SK-N-SH treated with all-trans-retinoic acid at 6 μM for 48 hours (cell line): ENCODE results near the gene CRNN.
A peak's percentile ranks its signal among the peaks of the same experiment; 100 is the strongest.

Experiments
- ATAC-seq: fragments of 200-7000 bp; cut with Tn5 transposase; 3 replicates; pipeline ENCODE4 v1.9.1; 2020; ENCODE audit warnings: mild to moderate bottlenecking, moderate library complexity
- ARNTL ChIP-seq: fragments of 450-650 bp; formaldehyde crosslinking; IDR thresholded peaks from 2 replicates; pipeline ENCODE4 v1.5.0; 2020; ENCODE audit warnings: low read depth, mild to moderate bottlenecking, moderate library complexity, borderline replicate concordance
- BACH2 ChIP-seq: fragments of 250-450 bp; sonication (Bioruptor Pico); IDR thresholded peaks from 2 replicates; pipeline ENCODE4 v1.9.0; 2021; ENCODE audit warnings: mild to moderate bottlenecking, borderline replicate concordance
- CREB5 ChIP-seq: fragments of 250-450 bp; sonication (Bioruptor Pico); IDR thresholded peaks from 2 replicates; pipeline ENCODE4 v1.5.1; 2020; ENCODE audit warnings: low read depth, mild to moderate bottlenecking, moderate library complexity
- CSRNP3 ChIP-seq: fragments of 250-450 bp; sonication (Bioruptor Pico); IDR thresholded peaks from 2 replicates; pipeline ENCODE4 v1.5.1; 2021; ENCODE audit warnings: mild to moderate bottlenecking, moderate library complexity
- ESRRG ChIP-seq: fragments of 250-450 bp; sonication (Bioruptor Pico); IDR thresholded peaks from 2 replicates; pipeline ENCODE4 v1.6.1; 2021; ENCODE audit warnings: mild to moderate bottlenecking
- GLIS3 ChIP-seq: fragments of 250-450 bp; sonication (Bioruptor Pico); IDR thresholded peaks from 2 replicates; pipeline ENCODE4 v1.5.0; 2020; ENCODE audit warnings: mild to moderate bottlenecking, moderate library complexity
- ISL1 ChIP-seq: fragments of 250-450 bp; sonication (Bioruptor Pico); IDR thresholded peaks from 2 replicates; pipeline ENCODE4 v2.1.2; 2022; ENCODE audit warnings: mild to moderate bottlenecking, moderate library complexity
- PATZ1 ChIP-seq: fragments of 250-450 bp; sonication (Bioruptor Pico); IDR thresholded peaks from 2 replicates; pipeline ENCODE4 v1.8.0; 2020; ENCODE audit warnings: mild to moderate bottlenecking, moderate library complexity, borderline replicate concordance
- POU6F1 ChIP-seq: fragments of 250-450 bp; sonication (Bioruptor Pico); IDR thresholded peaks from 2 replicates; pipeline ENCODE4 v1.8.0; 2021; ENCODE audit warnings: low read depth, mild to moderate bottlenecking, moderate library complexity, borderline replicate concordance
- SNAI2 ChIP-seq: fragments of 250-450 bp; sonication (Bioruptor Pico); IDR thresholded peaks from 2 replicates; pipeline ENCODE4 v1.5.0; 2020; ENCODE audit warnings: mild to moderate bottlenecking, moderate library complexity
- TCF4 ChIP-seq: fragments of 250-450 bp; sonication (Bioruptor Pico); IDR thresholded peaks from 2 replicates; pipeline ENCODE4 v1.8.0; 2021; ENCODE audit warnings: mild to moderate bottlenecking, moderate library complexity, borderline replicate concordance
- TOX ChIP-seq: fragments of 250-450 bp; sonication (Bioruptor Pico); IDR thresholded peaks from 2 replicates; pipeline ENCODE4 v1.8.0; 2021; ENCODE audit warnings: mild to moderate bottlenecking, moderate library complexity, borderline replicate concordance
- TSHZ2 ChIP-seq: fragments of 250-450 bp; sonication (Bioruptor Pico); IDR thresholded peaks from 2 replicates; pipeline ENCODE4 v1.5.0; 2020; ENCODE audit warnings: mild to moderate bottlenecking, moderate library complexity
- ZC3H10 ChIP-seq: fragments of 250-450 bp; sonication (Bioruptor Pico); IDR thresholded peaks from 2 replicates; pipeline ENCODE4 v1.5.1; 2021; ENCODE audit warnings: mild to moderate bottlenecking, moderate library complexity
- ZFP3 ChIP-seq: fragments of 250-450 bp; sonication (Bioruptor Pico); IDR thresholded peaks from 2 replicates; pipeline ENCODE4 v1.5.0; 2020; ENCODE audit warnings: mild to moderate bottlenecking, moderate library complexity
- ZFP30 ChIP-seq: fragments of 450-650 bp; formaldehyde crosslinking; IDR thresholded peaks from 2 replicates; pipeline ENCODE4 v1.5.0; 2022; ENCODE audit warnings: mild to moderate bottlenecking, moderate library complexity
- ZNF565 ChIP-seq: fragments of 450-650 bp; formaldehyde crosslinking; conservative IDR thresholded peaks from 2 replicates; pipeline ENCODE4 v1.5.0; 2020; ENCODE audit warnings: low read depth, mild to moderate bottlenecking, moderate library complexity
- ZNF8 ChIP-seq: fragments of 450-650 bp; formaldehyde crosslinking; IDR thresholded peaks from 2 replicates; pipeline ENCODE4 v1.5.0; 2020; ENCODE audit warnings: mild to moderate bottlenecking, moderate library complexity

Gene CRNN

GRCh38 chr1:152398812-152399698 lies 15.0 kb downstream of the CRNN start:
- TF ChIP-seq BACH2 (CRISPR knock-in tag) (no peak), ARNTL (CRISPR knock-in tag) (no peak), GLIS3 (CRISPR knock-in tag) (no peak), ZNF565 (no peak), ZFP30 (CRISPR knock-in tag) (no peak), POU6F1 (CRISPR knock-in tag) (no peak), ESRRG (CRISPR knock-in tag) (no peak), CSRNP3 (CRISPR knock-in tag) (no peak), ZC3H10 (CRISPR knock-in tag) (no peak), SNAI2 (CRISPR knock-in tag) (no peak), ZNF8 (no peak), PATZ1 (CRISPR knock-in tag) (no peak), TOX (CRISPR knock-in tag) (no peak), TCF4 (no peak), TSHZ2 (CRISPR knock-in tag) (no peak), ISL1 (no peak)
- ATAC-seq, result peak; percentile 91

- ATAC-seq, result peak; percentile 87
- TF ChIP-seq CREB5 (CRISPR knock-in tag) (no peak), ZFP30 (CRISPR knock-in tag) (no peak), ZNF8 (no peak), ZNF565 (no peak), ESRRG (CRISPR knock-in tag) (no peak)
Observed at GRCh38 chr1:152397474-152397873, 16.6 kb downstream of the CRNN start.

- no peak for ATAC-seq
- no peak for TF ChIP-seq CREB5 (CRISPR knock-in tag)
- no peak for TF ChIP-seq TOX (CRISPR knock-in tag)
- TF ChIP-seq TCF4, result no peak
- TF ChIP-seq ZNF8, result no peak
- TF ChIP-seq ZFP3 (CRISPR knock-in tag), result no peak
- no peak for TF ChIP-seq SNAI2 (CRISPR knock-in tag)
- TF ChIP-seq TSHZ2 (CRISPR knock-in tag), result no peak
Observed at GRCh38 chr1:152394151-152394550, 19.9 kb downstream of the CRNN start.
